Cardiac muscle cell (in vitro differentiated cells and primary cell): ENCODE data around the gene ZFAND3. TPM values are rescaled to one million over a fixed set of nuclear protein-coding genes. Genes with fewer than 3 reads are reported as not detected.

Experiments
- DNase-seq, 2 donors: peaks; one replicate each; pipeline versions ENCODE4 v3.0.0 to v3.0.0-alpha.2; 2010 to 2017; ENCODE audit warnings: low read depth in 1 of 2, low spot score in 1 of 2
- H3K27ac ChIP-seq: fragments of 200-600 bp; sonication (generic); 2 replicates; pipeline ENCODE4 v1.5.1; 2016
- H3K27me3 ChIP-seq: fragments of 200-600 bp; sonication (generic); 2 replicates; pipeline ENCODE4 v1.6.0; 2016; ENCODE audit warnings: control low read depth
- H3K36me3 ChIP-seq: fragments of 200-600 bp; sonication (generic); 2 replicates; pipeline ENCODE4 v1.5.1; 2016; ENCODE audit warnings: control low read depth
- H3K4me1 ChIP-seq: fragments of 200-600 bp; sonication (generic); 2 replicates; pipeline ENCODE4 v1.8.1; 2017; ENCODE audit warnings: low read depth, mild to moderate bottlenecking, mixed run types
- H3K4me3 ChIP-seq: fragments of 200-600 bp; sonication (generic); 2 replicates; pipeline ENCODE4 v1.5.1; 2016; ENCODE audit warnings: mild to moderate bottlenecking
- H3K9me3 ChIP-seq: fragments of 200-600 bp; sonication (generic); 2 replicates; pipeline ENCODE4 v1.5.1; 2017; ENCODE audit warnings: low read depth, mild to moderate bottlenecking, control low read depth
- polyA plus RNA-seq: library from polyadenylated mRNA; unstranded; fragments of >200 nt; fragmentation: Nextera tagmentation; extraction: Ambion mirVana; gene quantifications from 2 replicates; pipeline ENCODE4 v1.2.1, GENCODE V29; 2016
- total RNA-seq: library from RNA; depleted of rRNA; stranded (reverse); fragments of >200 nt; gene quantifications from 2 replicates; pipeline ENCODE4 v1.2.3, GENCODE V29; 2016
- TF ChIP-seq, protein P1 (sequence below): IDR thresholded peaks from 2 replicates; pipeline ENCODE4 v1.5.1; 2012; ENCODE audit warnings: low read depth, mild to moderate bottlenecking, low read length

The ZFAND3 gene
- total and polyA plus RNA-seq, 2 experiments from 2014 or later: 49.9 to 68.0 TPM

DNA sequence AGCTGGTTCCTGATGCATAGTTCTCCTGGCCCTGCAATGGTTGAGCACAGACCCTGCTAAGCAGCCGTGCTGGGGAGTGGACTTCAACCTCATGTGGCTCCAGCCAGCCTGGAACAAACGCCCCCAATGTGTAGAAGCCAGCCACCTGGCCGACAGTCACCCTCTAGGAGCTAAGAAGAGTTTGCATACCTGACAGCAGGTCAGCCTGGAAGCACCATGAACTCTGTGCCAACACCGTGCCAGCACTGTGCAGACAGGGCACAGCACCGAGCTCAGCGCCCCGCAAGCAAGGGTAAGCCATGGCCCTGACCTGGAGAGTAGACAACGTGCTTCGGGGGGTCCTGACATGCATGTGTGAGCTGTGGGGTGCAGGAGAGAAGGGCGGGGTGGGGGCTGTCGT is 356.3 kb downstream of the ZFAND3 start:
- DNase-seq: no peak
- TF ChIP-seq, protein P1, sequence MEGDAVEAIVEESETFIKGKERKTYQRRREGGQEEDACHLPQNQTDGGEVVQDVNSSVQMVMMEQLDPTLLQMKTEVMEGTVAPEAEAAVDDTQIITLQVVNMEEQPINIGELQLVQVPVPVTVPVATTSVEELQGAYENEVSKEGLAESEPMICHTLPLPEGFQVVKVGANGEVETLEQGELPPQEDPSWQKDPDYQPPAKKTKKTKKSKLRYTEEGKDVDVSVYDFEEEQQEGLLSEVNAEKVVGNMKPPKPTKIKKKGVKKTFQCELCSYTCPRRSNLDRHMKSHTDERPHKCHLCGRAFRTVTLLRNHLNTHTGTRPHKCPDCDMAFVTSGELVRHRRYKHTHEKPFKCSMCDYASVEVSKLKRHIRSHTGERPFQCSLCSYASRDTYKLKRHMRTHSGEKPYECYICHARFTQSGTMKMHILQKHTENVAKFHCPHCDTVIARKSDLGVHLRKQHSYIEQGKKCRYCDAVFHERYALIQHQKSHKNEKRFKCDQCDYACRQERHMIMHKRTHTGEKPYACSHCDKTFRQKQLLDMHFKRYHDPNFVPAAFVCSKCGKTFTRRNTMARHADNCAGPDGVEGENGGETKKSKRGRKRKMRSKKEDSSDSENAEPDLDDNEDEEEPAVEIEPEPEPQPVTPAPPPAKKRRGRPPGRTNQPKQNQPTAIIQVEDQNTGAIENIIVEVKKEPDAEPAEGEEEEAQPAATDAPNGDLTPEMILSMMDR: no peak
- Histone ChIP-seq H3K4me3 (no peak overlapping the region), H3K27me3 (no peaks in the 10 kb centered on the region), H3K9me3 (no peaks in the 10 kb centered on the region), H3K36me3 (no peaks in the 10 kb centered on the region), H3K27ac (no peak overlapping the region), H3K4me1 (peaks cover 10% of the 10 kb centered on the region)

DNA sequence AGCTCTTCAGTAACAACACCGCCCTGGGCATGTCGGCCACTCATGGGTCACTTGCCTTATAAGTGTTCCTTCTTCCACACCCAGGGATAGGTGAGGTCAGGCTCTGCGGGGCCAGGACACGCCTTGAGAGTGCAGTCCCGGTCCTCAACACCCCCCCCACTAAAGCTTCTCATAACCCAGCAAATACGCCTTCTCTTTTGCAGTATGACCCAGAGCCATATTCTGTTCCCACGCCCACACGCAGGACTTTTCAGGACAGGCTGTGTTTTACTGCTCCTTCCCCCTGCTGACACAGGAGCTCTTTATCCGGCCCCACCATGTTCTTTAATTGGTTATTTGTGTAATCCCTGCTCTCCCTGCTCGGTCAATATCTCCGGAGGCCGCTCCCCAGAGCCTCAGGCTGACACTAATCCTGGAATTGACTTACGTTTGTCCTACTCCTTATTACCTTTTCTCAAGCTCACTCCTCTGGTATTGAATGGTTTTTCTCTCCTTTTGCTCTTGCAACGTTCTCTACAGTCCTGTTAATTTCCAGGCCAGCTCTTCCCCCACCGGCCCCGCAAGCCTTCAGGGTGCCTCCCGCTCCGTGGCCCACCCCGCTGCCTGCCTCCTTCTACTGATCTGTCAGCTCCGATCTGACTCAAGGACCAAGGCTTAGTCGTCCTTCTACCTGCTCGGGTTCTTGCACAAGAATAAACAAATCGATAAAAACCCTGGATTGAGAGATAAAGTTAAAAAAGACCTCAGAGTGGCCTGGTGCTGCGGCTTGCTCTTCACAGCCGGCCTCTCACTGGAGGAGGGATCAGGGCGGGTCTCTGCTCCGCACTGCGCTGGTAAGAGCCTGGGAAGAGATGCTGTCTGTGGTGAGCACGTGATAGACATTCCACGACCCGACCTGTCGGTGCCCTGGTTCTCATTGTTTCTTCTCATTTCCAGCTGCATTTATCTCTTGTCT is 357.5 kb downstream of the ZFAND3 start:
- Histone ChIP-seq H3K36me3 (no peaks in the 10 kb centered on the region), H3K27ac (no peak overlapping the region), H3K4me3 (no peak overlapping the region), H3K27me3 (no peaks in the 10 kb centered on the region), H3K4me1 (peaks cover 10% of the 10 kb centered on the region), H3K9me3 (no peaks in the 10 kb centered on the region)
- TF ChIP-seq, protein P1: no peak
- DNase-seq: peak in 1 of 2 donors; percentile 20

DNA sequence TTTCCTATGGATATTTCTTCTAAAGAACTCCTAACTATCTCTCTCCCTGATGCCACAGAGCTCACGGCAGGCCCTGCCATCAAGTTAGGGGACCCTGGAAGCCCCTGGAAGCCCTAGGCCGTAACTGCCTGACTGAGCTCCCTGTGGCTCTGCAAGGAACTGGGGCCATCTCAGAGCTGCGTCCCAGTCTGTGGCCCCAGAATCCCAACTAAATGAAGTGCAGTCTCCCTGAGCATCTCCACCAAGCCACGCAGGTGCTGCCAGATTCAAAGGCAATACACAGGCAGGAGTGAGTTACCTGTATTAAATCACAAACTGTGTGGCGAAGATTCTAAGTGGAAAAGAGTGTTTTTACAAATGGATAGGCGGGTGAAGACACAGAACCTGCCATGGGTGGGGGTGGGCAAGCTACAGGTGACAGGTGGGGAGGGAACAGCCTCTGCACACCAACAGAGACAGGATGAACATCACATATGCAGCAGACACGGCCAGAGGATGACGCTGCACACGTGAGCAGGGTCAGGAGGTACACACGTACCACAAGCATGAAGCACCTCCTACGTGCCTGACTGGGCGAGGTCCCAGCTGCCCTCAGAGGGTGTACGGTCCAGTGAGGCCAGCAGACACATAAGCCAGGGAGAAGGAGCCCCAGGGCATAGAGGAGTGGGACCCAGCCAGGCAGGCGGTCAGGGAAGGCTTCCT is 358.5 kb downstream of the ZFAND3 start:
- no peak overlapping the region for H3K27ac ChIP-seq
- no peak overlapping the region for H3K4me3 ChIP-seq
- H3K36me3 ChIP-seq: no peaks in the 10 kb centered on the region
- H3K9me3 ChIP-seq: no peaks in the 10 kb centered on the region
- no peak for DNase-seq
- peaks cover 10% of the 10 kb centered on the region for H3K4me1 ChIP-seq
- TF ChIP-seq, protein P1: no peak
- no peaks in the 10 kb centered on the region for H3K27me3 ChIP-seq

DNA sequence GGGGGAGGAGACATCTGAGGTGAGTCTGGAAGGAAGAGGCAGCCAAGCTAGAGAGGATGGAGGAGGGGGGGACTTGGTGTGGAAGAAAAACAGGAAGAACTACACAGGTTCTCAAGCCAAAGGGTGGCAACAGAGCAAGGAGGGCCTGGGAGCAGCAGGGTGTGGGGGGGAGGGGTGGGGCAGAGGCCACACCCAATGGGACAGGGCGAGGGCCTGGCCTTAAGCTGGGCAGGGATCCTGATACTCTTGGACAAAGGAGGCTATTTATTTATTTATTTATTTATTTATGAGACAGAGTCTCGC is 359.0 kb downstream of the ZFAND3 start:
- no peak for DNase-seq
- Histone ChIP-seq H3K36me3 (no peaks in the 10 kb centered on the region), H3K27me3 (no peaks in the 10 kb centered on the region), H3K27ac (no peak overlapping the region), H3K9me3 (no peaks in the 10 kb centered on the region), H3K4me3 (no peak overlapping the region), H3K4me1 (peaks cover 10% of the 10 kb centered on the region)
- TF ChIP-seq, protein P1: no peak

DNA sequence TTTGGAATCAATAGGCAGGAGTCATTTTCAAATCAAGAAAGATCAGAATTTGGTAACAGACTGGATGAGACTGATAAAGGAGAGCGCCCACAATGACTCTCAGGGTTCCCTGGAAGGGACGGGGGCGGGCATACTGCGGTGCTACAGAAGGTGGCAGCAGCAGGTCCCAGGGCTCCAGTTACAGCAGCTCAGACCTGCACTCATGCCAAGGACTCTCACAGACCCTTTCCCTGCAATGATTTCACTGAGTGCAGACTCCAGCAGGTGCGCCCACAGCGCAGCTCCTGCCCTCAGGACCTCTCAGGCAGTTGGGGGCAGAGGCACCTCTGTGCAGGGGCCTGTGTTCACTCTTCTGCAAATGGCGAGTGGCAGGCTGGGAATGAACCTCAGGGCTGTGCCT is 359.8 kb downstream of the ZFAND3 start:
- Histone ChIP-seq H3K27ac (no peak overlapping the region), H3K4me3 (no peak overlapping the region), H3K36me3 (no peaks in the 10 kb centered on the region), H3K27me3 (no peaks in the 10 kb centered on the region), H3K4me1 (peaks cover 10% of the 10 kb centered on the region), H3K9me3 (no peaks in the 10 kb centered on the region)
- no peak for DNase-seq
- TF ChIP-seq, protein P1: no peak
